Right atrium auricular region (tissue), 2 donors: ENCODE measurements around the gene ZNF266. TPM values are rescaled to one million over a fixed set of nuclear protein-coding genes. Genes with fewer than 3 reads are reported as not detected.

Experiments used
- DNase-seq: peaks from one replicate; pipeline ENCODE4 v3.0.0-alpha.2; 2019; ENCODE audit warnings: low spot score
- H3K27ac ChIP-seq, 2 donors: fragments of 200-600 bp; sonication (generic); 1 replicate in 1 of 2; 2 replicates in 1 of 2; pipeline ENCODE4 v1.5.1; 2016 to 2019
- H3K27me3 ChIP-seq, 2 donors: fragments of 200-600 bp; sonication (generic); one replicate each; pipeline versions ENCODE4 v1.5.1 to v1.6.0; 2017 to 2019
- H3K36me3 ChIP-seq: fragments of 200-600 bp; sonication (generic); one replicate; pipeline ENCODE4 v1.5.1; 2016
- H3K4me1 ChIP-seq, 2 donors: fragments of 200-600 bp; sonication (generic); one replicate each; pipeline versions ENCODE4 v1.5.1 to v1.6.0; 2017 to 2019
- H3K4me3 ChIP-seq, 2 donors: fragments of 200-600 bp; sonication (generic); 1 replicate in 1 of 2; 2 replicates in 1 of 2; pipeline ENCODE4 v1.5.1; 2017 to 2019; ENCODE audit warnings: mild to moderate bottlenecking in 1 of 2, moderate library complexity in 1 of 2
- H3K9me3 ChIP-seq, 2 donors: fragments of 200-600 bp; sonication (generic); one replicate each; pipeline ENCODE4 v1.5.1; 2019
- CTCF ChIP-seq, 2 donors: fragments of 200-600 bp; sonication (generic); IDR thresholded peaks; one replicate each; pipeline ENCODE4 v1.5.1; 2019; ENCODE audit warnings: antibody characterized with exemption in 2 of 2
- total RNA-seq, 2 donors: library from RNA; depleted of rRNA; stranded (reverse); fragments of >200 nt; gene quantifications; one replicate each; pipeline ENCODE4 v1.1.0, GENCODE V29; 2016

ZNF266 gene
- total RNA-seq: 1 to 10 TPM; 7.3 to 7.8 TPM

GRCh38 chr19:9435279-9436268 lies at the start of gene ZNF266:
TSS of gene ZNF266 (minus strand) at chr19:9435573. CDS start at chr19:9420089, 15,484 bp downstream.
- H3K27ac ChIP-seq: peak within 1 kb of the TSS; percentile 86 to 89
- peaks cover 21% of the 10 kb centered on the region for H3K36me3 ChIP-seq
- DNase-seq: peak; percentile 93
- no peaks in the 10 kb centered on the region for H3K27me3 ChIP-seq
- peak; percentile 66 to 80 for TF ChIP-seq CTCF (IDR thresholded peaks at IDR 0.05)
- H3K4me1 ChIP-seq: peaks cover 0 to 19% of the 10 kb centered on the region in 2 donors
- H3K4me3 ChIP-seq: peak within 1 kb of the TSS; percentile 66 to 76
- no peaks in the 10 kb centered on the region for H3K9me3 ChIP-seq

- H3K4me3 ChIP-seq: no peak overlapping the region
- H3K9me3 ChIP-seq: peaks cover 6 to 40% of the 10 kb centered on the region in 2 donors
- no peak for DNase-seq
- TF ChIP-seq CTCF (IDR thresholded peaks at IDR 0.05): no peak
- no peak overlapping the region for H3K27ac ChIP-seq
- H3K4me1 ChIP-seq: no peaks in the 10 kb centered on the region
- H3K36me3 ChIP-seq: no peaks in the 10 kb centered on the region
- H3K27me3 ChIP-seq: no peaks in the 10 kb centered on the region
Observed at GRCh38 chr19:9485140-9485539, 49.8 kb upstream of the ZNF266 start.

- Histone ChIP-seq H3K4me3 (no peak overlapping the region), H3K27me3 (no peaks in the 10 kb centered on the region), H3K4me1 (no peaks in the 10 kb centered on the region), H3K9me3 (peaks cover 0 to 30% of the 10 kb centered on the region in 2 donors), H3K27ac (no peak overlapping the region), H3K36me3 (no peaks in the 10 kb centered on the region)
- no peak for TF ChIP-seq CTCF (IDR thresholded peaks at IDR 0.05)
- no peak for DNase-seq
Observed at GRCh38 chr19:9474975-9475374, 39.6 kb upstream of the ZNF266 start.

GRCh38 chr19:9467161-9467560 lies 31.8 kb upstream of the ZNF266 start:
- Histone ChIP-seq H3K27me3 (no peaks in the 10 kb centered on the region), H3K36me3 (no peaks in the 10 kb centered on the region), H3K4me3 (no peak overlapping the region), H3K27ac (no peak overlapping the region), H3K9me3 (peaks cover 5 to 63% of the 10 kb centered on the region in 2 donors), H3K4me1 (no peaks in the 10 kb centered on the region)
- TF ChIP-seq CTCF (IDR thresholded peaks at IDR 0.05): no peak
- no peak for DNase-seq

- no peaks in the 10 kb centered on the region for H3K36me3 ChIP-seq
- no peak overlapping the region for H3K27ac ChIP-seq
- no peak for TF ChIP-seq CTCF (IDR thresholded peaks at IDR 0.05)
- no peak overlapping the region for H3K4me3 ChIP-seq
- DNase-seq: no peak
- H3K9me3 ChIP-seq: peaks cover 5 to 61% of the 10 kb centered on the region in 2 donors
- H3K27me3 ChIP-seq: no peaks in the 10 kb centered on the region
- no peaks in the 10 kb centered on the region for H3K4me1 ChIP-seq
Observed at GRCh38 chr19:9461938-9462337, 26.6 kb upstream of the ZNF266 start.
